Measurements from ENCODE around the gene CARD11. TPM values are rescaled to one million over a fixed set of nuclear protein-coding genes. Genes with fewer than 3 reads are reported as not detected.

The CARD11 gene
- polyA plus RNA-seq, 1 of the 3 experiments (the other 2 are of a cell fraction), result not detected

DNA sequence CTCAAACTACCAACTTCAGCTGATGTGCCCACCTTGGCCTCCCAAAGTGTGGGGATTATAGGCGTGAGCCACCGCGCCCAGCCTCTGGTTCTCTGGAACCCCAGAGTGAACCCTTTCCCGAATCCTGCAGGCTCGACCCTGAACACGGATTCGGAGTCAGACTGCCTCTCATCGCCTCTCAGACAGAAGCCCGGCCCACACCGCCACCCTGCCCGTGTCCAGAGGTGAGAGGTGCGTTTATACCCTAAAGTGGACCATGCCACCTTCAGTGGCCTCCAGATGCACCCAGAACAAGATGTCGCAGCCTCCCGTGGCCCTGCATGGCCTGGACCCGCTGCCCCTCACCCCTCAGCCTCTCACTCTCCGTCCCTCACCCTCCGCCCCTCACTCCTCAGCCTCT is 134.6 kb downstream of the CARD11 start:
- no peaks in the 10 kb centered on the region for H3K4me1 ChIP-seq (ENCODE audit: control insufficient read depth in 1 of 2, insufficient read depth in 2 of 2, low read depth in 1 of 2, low read length in 1 of 2)
- CTCF ChIA-PET, result interaction anchor here (1.0 to 3.5 kb wide), 3 partner anchors 12 to 22 kb away, joined by 5 to 32 read pairs (median 8); no protein-coding TSS in a partner anchor
- no peak for DNase-seq
- H3F3A ChIP-seq (replicated peaks; ENCODE audit: insufficient read depth), result no peaks in the 10 kb centered on the region
- POLR2A ChIA-PET, result no interaction called here
- 87% methylated on average over 15 of the region's 17 CpGs for WGBS (ENCODE audit: low lambda C conversion rate)
- H3K9me2 ChIP-seq, result no peaks in the 10 kb centered on the region
- no peak overlapping the region for H3K4me2 ChIP-seq
- TF ChIP-seq TEAD4 (IDR thresholded peaks at IDR 0.05; ENCODE audit: borderline replicate concordance, insufficient read depth), result no peak
- TF ChIP-seq, protein P1, sequence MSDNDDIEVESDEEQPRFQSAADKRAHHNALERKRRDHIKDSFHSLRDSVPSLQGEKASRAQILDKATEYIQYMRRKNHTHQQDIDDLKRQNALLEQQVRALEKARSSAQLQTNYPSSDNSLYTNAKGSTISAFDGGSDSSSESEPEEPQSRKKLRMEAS (IDR thresholded peaks at IDR 0.05; ENCODE audit: low read depth), result no peak
- no peak for TF ChIP-seq SIN3A (IDR thresholded peaks at IDR 0.05; ENCODE audit: borderline replicate concordance, low read depth, low read length)
- no peak for TF ChIP-seq ELF1 (IDR thresholded peaks at IDR 0.05)
- TF ChIP-seq RCOR1 (IDR thresholded peaks at IDR 0.05; ENCODE audit: low read length), result no peak
- TF ChIP-seq CHD2 (IDR thresholded peaks at IDR 0.05; ENCODE audit: low read length, partially characterized antibody), result no peak
- TF ChIP-seq TCF12 (IDR thresholded peaks at IDR 0.05), result no peak
- TF ChIP-seq GATA2 (CRISPR knock-in tag; IDR thresholded peaks at IDR 0.05), result no peak
- no peak for TF ChIP-seq EZH2phosphoT487 (IDR thresholded peaks at IDR 0.05; ENCODE audit: borderline replicate concordance, low read depth)
- 0 out of 2 replicates have a peak, but pooled peaks cover 8% of the 10 kb centered on the region for H3K27me3 ChIP-seq (ENCODE audit: insufficient read depth)
- no peak overlapping the region for H3K27ac ChIP-seq (ENCODE audit: low read depth in 2 of 2, low read length in 1 of 2)
- no peak overlapping the region for H2AFZ ChIP-seq (ENCODE audit: low read depth)
- H3K9ac ChIP-seq, result no peak overlapping the region
- H3K4me3 ChIP-seq (ENCODE audit: low read depth in 2 of 2, low read length in 1 of 2), result no peak overlapping the region
- H3K36me3 ChIP-seq (replicated peaks in 1 of 2; ENCODE audit: control insufficient read depth in 1 of 2, insufficient read depth in 2 of 2, low read length in 1 of 2), result no peaks in the 10 kb centered on the region
- no peaks in the 10 kb centered on the region for H3K79me2 ChIP-seq (ENCODE audit: insufficient read depth)
- no peaks in the 10 kb centered on the region for H4K20me1 ChIP-seq (ENCODE audit: insufficient read depth)
- H3K9me3 ChIP-seq, result no peaks in the 10 kb centered on the region

- Histone ChIP-seq H3K4me3 (ENCODE audit: low read depth in 2 of 2, low read length in 1 of 2) (no peak overlapping the region), H3K27ac (ENCODE audit: low read depth in 2 of 2, low read length in 1 of 2) (no peak overlapping the region), H3K9me3 (no peaks in the 10 kb centered on the region), H3K4me1 (ENCODE audit: control insufficient read depth in 1 of 2, insufficient read depth in 2 of 2, low read depth in 1 of 2, low read length in 1 of 2) (no peaks in the 10 kb centered on the region), H3K9ac (no peak overlapping the region), H3K4me2 (no peak overlapping the region), H2AFZ (ENCODE audit: low read depth) (no peak overlapping the region), H3K27me3 (ENCODE audit: insufficient read depth) (0 out of 2 replicates have a peak, but pooled peaks cover 8% of the 10 kb centered on the region), H4K20me1 (ENCODE audit: insufficient read depth) (no peaks in the 10 kb centered on the region), H3F3A (replicated peaks; ENCODE audit: insufficient read depth) (no peaks in the 10 kb centered on the region), H3K9me2 (no peaks in the 10 kb centered on the region), H3K79me2 (ENCODE audit: insufficient read depth) (no peaks in the 10 kb centered on the region), H3K36me3 (replicated peaks in 1 of 2; ENCODE audit: control insufficient read depth in 1 of 2, insufficient read depth in 2 of 2, low read length in 1 of 2) (no peaks in the 10 kb centered on the region)
- no peak for DNase-seq
- ChIA-PET POLR2A (no interaction called here), CTCF (interaction anchor here (1.0 kb wide), 1 partner anchor 13 kb away, joined by 5 read pairs; no protein-coding TSS in a partner anchor)
- 89% methylated on average over 17 of the region's 17 CpGs for WGBS (ENCODE audit: low lambda C conversion rate)
- TF ChIP-seq GABPA (IDR thresholded peaks at IDR 0.05; ENCODE audit: low read depth) (no peak), GATA2 (CRISPR knock-in tag; IDR thresholded peaks at IDR 0.05) (no peak), MXI1 (IDR thresholded peaks at IDR 0.05; ENCODE audit: low read depth, low read length) (no peak), EP300 (IDR thresholded peaks at IDR 0.05; ENCODE audit: borderline replicate concordance in 1 of 2, low read depth in 1 of 2, low read length in 1 of 2) (no peak), POLR2AphosphoS5 (IDR thresholded peaks at IDR 0.05; ENCODE audit: low read depth, low read length) (no peak), SIN3A (IDR thresholded peaks at IDR 0.05; ENCODE audit: borderline replicate concordance, low read depth, low read length) (no peak), TCF12 (IDR thresholded peaks at IDR 0.05) (no peak), FOXJ3 (CRISPR knock-in tag; IDR thresholded peaks at IDR 0.05) (no peak), TEAD4 (IDR thresholded peaks at IDR 0.05; ENCODE audit: borderline replicate concordance, insufficient read depth) (no peak), MEF2A (IDR thresholded peaks at IDR 0.05; ENCODE audit: borderline replicate concordance, low read depth) (no peak), YY1 (IDR thresholded peaks at IDR 0.05; ENCODE audit: low read depth) (no peak), JUND (IDR thresholded peaks at IDR 0.05) (no peak), ZBTB33 (IDR thresholded peaks at IDR 0.05; ENCODE audit: borderline replicate concordance, low read depth) (no peak), ELF1 (IDR thresholded peaks at IDR 0.05) (no peak)
- TF ChIP-seq, protein P1 (IDR thresholded peaks at IDR 0.05; ENCODE audit: low read depth), result no peak
- TF ChIP-seq, protein P2, sequence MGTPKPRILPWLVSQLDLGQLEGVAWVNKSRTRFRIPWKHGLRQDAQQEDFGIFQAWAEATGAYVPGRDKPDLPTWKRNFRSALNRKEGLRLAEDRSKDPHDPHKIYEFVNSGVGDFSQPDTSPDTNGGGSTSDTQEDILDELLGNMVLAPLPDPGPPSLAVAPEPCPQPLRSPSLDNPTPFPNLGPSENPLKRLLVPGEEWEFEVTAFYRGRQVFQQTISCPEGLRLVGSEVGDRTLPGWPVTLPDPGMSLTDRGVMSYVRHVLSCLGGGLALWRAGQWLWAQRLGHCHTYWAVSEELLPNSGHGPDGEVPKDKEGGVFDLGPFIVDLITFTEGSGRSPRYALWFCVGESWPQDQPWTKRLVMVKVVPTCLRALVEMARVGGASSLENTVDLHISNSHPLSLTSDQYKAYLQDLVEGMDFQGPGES (IDR thresholded peaks at IDR 0.05; ENCODE audit: low read depth, low read length), result no peak
- TF ChIP-seq, protein P3, sequence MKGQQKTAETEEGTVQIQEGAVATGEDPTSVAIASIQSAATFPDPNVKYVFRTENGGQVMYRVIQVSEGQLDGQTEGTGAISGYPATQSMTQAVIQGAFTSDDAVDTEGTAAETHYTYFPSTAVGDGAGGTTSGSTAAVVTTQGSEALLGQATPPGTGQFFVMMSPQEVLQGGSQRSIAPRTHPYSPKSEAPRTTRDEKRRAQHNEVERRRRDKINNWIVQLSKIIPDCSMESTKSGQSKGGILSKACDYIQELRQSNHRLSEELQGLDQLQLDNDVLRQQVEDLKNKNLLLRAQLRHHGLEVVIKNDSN (IDR thresholded peaks at IDR 0.05; ENCODE audit: borderline replicate concordance, low read depth), result no peak
Measured at GRCh38 chr7:2908103-2908683, 135.5 kb downstream of the CARD11 start.

Data from SK-N-SH (cell line).